Measurements from ENCODE around the gene RAB40B. TPM values are rescaled to one million over a fixed set of nuclear protein-coding genes. Genes with fewer than 3 reads are reported as not detected.
A peak's percentile ranks its signal among the peaks of the same experiment; 100 is the strongest.
"Not testable (repeated sequence)": the region's sequence is repeated elsewhere in the genome, so short reads cannot be mapped to it uniquely, and the experiment has no call there.

Gene RAB40B, protein sequence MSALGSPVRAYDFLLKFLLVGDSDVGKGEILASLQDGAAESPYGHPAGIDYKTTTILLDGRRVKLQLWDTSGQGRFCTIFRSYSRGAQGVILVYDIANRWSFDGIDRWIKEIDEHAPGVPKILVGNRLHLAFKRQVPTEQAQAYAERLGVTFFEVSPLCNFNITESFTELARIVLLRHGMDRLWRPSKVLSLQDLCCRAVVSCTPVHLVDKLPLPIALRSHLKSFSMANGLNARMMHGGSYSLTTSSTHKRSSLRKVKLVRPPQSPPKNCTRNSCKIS
- total RNA-seq: 29.2 TPM

DNA sequence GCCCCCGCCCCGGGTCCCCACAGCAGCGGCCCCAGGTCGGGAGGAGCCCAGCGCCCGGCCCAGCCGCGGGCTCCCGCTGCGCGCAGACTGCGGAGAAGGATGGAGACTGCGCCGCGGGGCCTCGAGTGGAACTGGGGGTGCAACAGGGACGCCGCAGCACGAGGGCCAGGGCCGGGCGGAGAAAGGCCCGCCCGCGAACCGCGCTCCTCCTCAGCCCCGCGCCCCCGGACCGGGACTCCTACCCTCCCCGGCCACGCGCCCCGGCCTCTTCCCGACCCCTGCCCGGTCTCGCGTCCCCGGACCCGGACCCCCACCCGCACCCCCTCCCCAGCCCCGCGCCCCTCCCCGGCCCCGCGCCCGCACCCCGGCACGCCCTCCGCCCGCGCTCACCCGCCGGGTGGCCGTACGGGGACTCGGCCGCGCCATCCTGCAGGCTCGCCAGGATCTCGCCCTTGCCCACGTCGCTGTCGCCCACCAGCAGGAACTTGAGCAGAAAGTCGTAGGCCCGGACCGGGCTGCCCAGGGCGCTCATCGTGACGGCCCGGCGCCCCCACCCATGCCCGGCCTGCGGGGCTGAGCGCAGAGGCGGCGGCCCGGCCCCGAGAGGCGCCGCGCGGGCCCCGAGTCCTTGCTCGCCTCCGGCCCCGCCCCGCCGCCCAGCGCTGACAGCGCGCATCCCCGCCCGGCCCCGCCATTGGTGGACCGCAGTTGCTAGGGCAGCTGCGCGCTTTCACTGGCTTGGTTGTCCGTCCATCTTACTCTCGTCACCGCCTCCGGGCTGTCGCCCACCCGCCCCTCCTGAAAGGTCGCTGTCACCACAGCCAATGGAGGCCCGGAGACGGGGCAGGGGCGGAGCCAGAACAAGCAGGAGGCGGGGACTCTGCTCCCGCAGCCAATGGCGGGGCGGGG is at the start of gene RAB40B:
RAB40B (minus strand) TSS at position 634 of the 909 bp plus-strand sequence; CDS start at position 532, 102 bp downstream.
- Histone ChIP-seq H3K36me3 (no peaks in the 10 kb centered on the region), H3K4me3 (peak within 1 kb of the TSS; percentile 81 to 86), H3K27ac (peak within 1 kb of the TSS; percentile 62), H3K4me1 (peaks cover 32% of the 10 kb centered on the region), H3K9me3 (no peaks in the 10 kb centered on the region), H3K27me3 (no peaks in the 10 kb centered on the region)
- TF ChIP-seq POLR2AphosphoS5 (IDR thresholded peaks at IDR 0.05; ENCODE audit: insufficient read depth in 1 of 2, low read depth in 1 of 2) (peak; percentile 40 to 42), POLR2A (IDR thresholded peaks at IDR 0.05) (peak in 1 of 2 donors; percentile 35), CTCF (IDR thresholded peaks at IDR 0.05) (no peak)
- peak in 1 of 2 donors; percentile 99 for DNase-seq (ENCODE audit: extremely low spot score in 2 of 2)
- intact Hi-C loops (cut with DNase I): no loop called here

- Histone ChIP-seq H3K4me1 (no peaks in the 10 kb centered on the region), H3K27me3 (no peaks in the 10 kb centered on the region), H3K4me3 (no peak overlapping the region), H3K9me3 (no peaks in the 10 kb centered on the region), H3K27ac (no peak overlapping the region), H3K36me3 (peaks cover 0 to 25% of the 10 kb centered on the region in 2 donors)
- intact Hi-C loops (cut with DNase I): no loop called here
- DNase-seq (ENCODE audit: extremely low spot score in 2 of 2): no peak
- no peak for TF ChIP-seq CTCF (IDR thresholded peaks at IDR 0.05)
- no peak for TF ChIP-seq POLR2AphosphoS5 (IDR thresholded peaks at IDR 0.05; ENCODE audit: insufficient read depth in 1 of 2, low read depth in 1 of 2)
- no peak for TF ChIP-seq POLR2A (IDR thresholded peaks at IDR 0.05)
Measured at GRCh38 chr17:82745524-82745923, 47.0 kb upstream of the RAB40B start.

DNA sequence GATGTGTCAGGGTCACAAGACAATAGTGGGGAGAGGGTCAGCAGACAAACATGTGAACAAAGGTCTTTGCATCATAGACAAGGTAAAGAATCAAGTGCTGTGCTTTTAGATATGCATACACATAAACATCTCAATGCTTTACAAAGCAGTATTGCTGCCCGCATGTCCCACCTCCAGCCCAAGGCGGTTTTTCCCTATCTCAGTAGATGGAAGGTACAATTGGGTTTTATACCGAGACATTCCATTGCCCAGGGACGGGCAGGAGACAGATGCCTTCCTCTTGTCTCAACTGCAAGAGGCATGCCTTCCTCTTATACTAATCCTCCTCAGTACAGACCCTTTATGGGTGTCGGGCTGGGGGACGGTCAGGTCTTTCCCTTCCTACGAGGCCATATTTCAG is 46.2 kb upstream of the RAB40B start:
- not testable (repeated sequence) for H3K4me1 ChIP-seq; H3K9me3 ChIP-seq; H3K4me3 ChIP-seq; DNase-seq (ENCODE audit: extremely low spot score in 2 of 2); H3K27me3 ChIP-seq; H3K27ac ChIP-seq
- intact Hi-C loops (cut with DNase I): loop anchor here (5.0 kb wide), 1 partner anchor 92 kb away; no protein-coding TSS in a partner anchor
- peaks cover 0 to 33% of the 10 kb centered on the region in 2 donors for H3K36me3 ChIP-seq

DNA sequence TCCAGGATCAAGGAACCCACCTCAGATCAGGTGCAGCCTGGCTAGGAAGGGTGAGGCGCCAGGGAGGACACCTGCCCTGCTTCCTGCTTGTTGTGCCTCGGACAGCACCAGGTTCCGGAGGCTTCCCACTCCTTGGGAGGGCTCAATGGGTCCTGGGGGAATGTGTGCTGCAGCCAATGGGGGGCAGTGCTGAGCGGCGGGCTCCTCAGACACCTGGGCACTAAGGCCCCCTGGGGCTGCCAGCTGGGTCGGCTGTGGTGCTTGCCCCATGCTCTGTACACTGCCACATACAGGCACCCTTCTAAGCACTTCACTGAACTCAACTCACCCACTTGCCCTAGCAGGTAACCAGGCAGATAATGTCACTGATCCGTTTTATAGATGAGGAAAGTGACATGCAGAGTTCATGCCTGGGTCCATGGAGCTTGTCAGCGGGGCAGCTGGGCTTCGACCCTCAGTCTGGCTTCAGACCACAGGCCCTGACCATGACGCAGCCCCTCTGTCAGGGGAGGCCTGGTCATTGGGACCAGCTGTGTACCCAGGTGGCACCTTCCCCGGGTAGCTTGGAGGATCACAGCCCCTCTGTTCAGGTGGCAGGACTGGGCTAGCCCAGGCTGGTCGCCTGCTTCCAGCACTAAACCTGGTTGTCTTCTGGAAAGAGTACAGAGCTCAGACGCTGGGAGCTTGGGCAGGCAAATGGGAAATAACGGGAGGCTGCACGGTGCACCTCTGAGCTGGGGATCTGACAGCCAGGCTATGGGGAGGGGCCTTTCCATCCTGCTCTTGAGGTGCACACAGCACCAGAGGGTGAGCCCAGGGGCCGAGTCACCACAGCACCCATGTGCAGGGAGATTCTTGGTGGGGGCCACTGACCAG is 45.1 kb upstream of the RAB40B start:
- Histone ChIP-seq H3K4me1 (no peaks in the 10 kb centered on the region), H3K9me3 (no peaks in the 10 kb centered on the region), H3K4me3 (no peak overlapping the region), H3K27me3 (no peaks in the 10 kb centered on the region), H3K27ac (no peak overlapping the region), H3K36me3 (peaks cover 0 to 34% of the 10 kb centered on the region in 2 donors)
- intact Hi-C loops (cut with DNase I): loop anchor here (5.0 kb wide), 1 partner anchor 91 kb away; no protein-coding TSS in a partner anchor
- no peak for TF ChIP-seq POLR2AphosphoS5 (IDR thresholded peaks at IDR 0.05; ENCODE audit: insufficient read depth in 1 of 2, low read depth in 1 of 2)
- no peak for TF ChIP-seq POLR2A (IDR thresholded peaks at IDR 0.05)
- no peak for TF ChIP-seq CTCF (IDR thresholded peaks at IDR 0.05)
- no peak for DNase-seq (ENCODE audit: extremely low spot score in 2 of 2)

All from vagina (tissue), 2 donors.